Heart left ventricle (tissue), 16 donors: ENCODE results near the gene PTPRCAP. TPM values are rescaled to one million over a fixed set of nuclear protein-coding genes. Genes with fewer than 3 reads are reported as not detected.

Experiments
- ATAC-seq, 4 donors: fragments of 200-7000 bp; cut with Tn5 transposase; one replicate each; pipeline ENCODE4 v1.9.1; 2020 to 2022; ENCODE audit warnings: moderate library complexity in 4 of 4, mild to moderate bottlenecking in 3 of 4, moderate number of reproducible peaks in 1 of 4
- DNase-seq, 5 donors: peaks; one replicate each; pipeline ENCODE4 v3.0.0-alpha.2; 2020
- H3K27ac ChIP-seq, 12 donors: fragments of 200-600 bp; sonication (generic) in 4 of 12; one replicate each; pipeline versions ENCODE4 v1.5.0 to v1.8.0; 2016 to 2022; ENCODE audit warnings: mild to moderate bottlenecking in 2 of 12
- H3K27me3 ChIP-seq, 9 donors: fragments of 200-600 bp; sonication (generic) in 2 of 9; one replicate each; pipeline versions ENCODE4 v1.5.1 to v1.8.0; 2016 to 2022; ENCODE audit warnings: mild to moderate bottlenecking in 3 of 9
- H3K36me3 ChIP-seq, 9 donors: fragments of 200-600 bp; sonication (generic) in 2 of 9; one replicate each; pipeline versions ENCODE4 v1.5.0 to v1.8.0; 2018 to 2022; ENCODE audit warnings: mild to moderate bottlenecking in 2 of 9
- H3K4me1 ChIP-seq, 12 donors: fragments of 200-600 bp; sonication (generic) in 4 of 12; one replicate each; pipeline versions ENCODE4 v1.5.0 to v1.8.0; 2016 to 2022; ENCODE audit warnings: mild to moderate bottlenecking in 3 of 12
- H3K4me3 ChIP-seq, 12 donors: fragments of 200-600 bp; sonication (generic) in 4 of 12; one replicate each; pipeline versions ENCODE4 v1.5.0 to v1.8.0; 2017 to 2022; ENCODE audit warnings: mild to moderate bottlenecking in 9 of 12, moderate library complexity in 4 of 12
- H3K9me3 ChIP-seq, 12 donors: fragments of 200-600 bp; sonication (generic) in 4 of 12; one replicate each; pipeline versions ENCODE4 v1.5.0 to v1.8.0; 2016 to 2022; ENCODE audit warnings: mild to moderate bottlenecking in 1 of 12
- CTCF ChIP-seq, 12 donors: fragments of 200-600 bp; sonication (generic) in 4 of 12; IDR thresholded peaks; one replicate each; pipeline versions ENCODE4 v1.5.0 to v1.8.0; 2018 to 2022; ENCODE audit warnings: antibody characterized with exemption in 12 of 12, mild to moderate bottlenecking in 5 of 12
- POLR2A ChIP-seq, 2 donors: fragments of 450-650 bp; IDR thresholded peaks; one replicate each; pipeline ENCODE4 v1.6.1; 2017; ENCODE audit warnings: antibody characterized with exemption in 2 of 2, mild to moderate bottlenecking in 2 of 2, moderate library complexity in 2 of 2
- WGBS, 4 donors: extraction: QIAGEN DNeasy Blood & Tissue Kit in 2 of 4; methylation state at CpG; one replicate each; pipeline versions ENCODE4 v1.1.5 to v1.1.7; 2013 to 2018; 5-methylcytosine and 5-hydroxymethylcytosine counted together
- intact Hi-C, 10 donors: fragments of 100-400 bp; cut with DNase I; formaldehyde crosslinking; loops; one replicate each; pipeline versions ENCODE4 v1.11.1 to v1.14.2; 2022
- polyA plus RNA-seq, 2 donors: library from polyadenylated mRNA; stranded (reverse); fragments of 200-250 nt; gene quantifications; one replicate each; pipeline ENCODE4 v1.2.3, GENCODE V29; 2013
- total RNA-seq, 9 donors: library from RNA; depleted of rRNA in 2 of 9; stranded (reverse); fragments of >200 nt in 2 of 9; fragmentation: NEBNext Ultra II Directional in 3 of 9; extraction: Animal tissue kit (Norgen Biotek cat#: 25700) in 3 of 9; gene quantifications; one replicate each; pipeline versions ENCODE4 v1.1.0 to v1.2.4, GENCODE V29; 2016 to 2023
- donor health status: ischemic (EF 13 %, LVEDD 7.1; RV severe dilation, severe dysfunction).
- donor health status: healthy with polysubstance abuse.
- donor health status: DM: no; HTN: yes; CAD: no.
- donor health status: DM: no; HTN: no; CAD: no.
- donor health status: ischemic (EF 25% LVEDD 6.9; RV normal size, moderate dysfunction).
- donor health status: ischemic (EF 25% LVEDD 5.7; RV mildly dilated, moderate dysfunction).
- donor health status: healthy.
- donor health status: DM: yes; HTN: yes; CAD: no.
- donor health status: ischemic (EF 35%, LVEDD 5.7; RV mildly dilated, moderate dysfunction).
- donor health status: nonischemic (EF 11% LVEDD 7.7; RV severe dilation, severe dysfunction).
- donor health status: DM: yes; HTN: yes; CAD: no.
- donor health status: PGD.
- donor health status: ischemic (EF 29% LVEDD 5.4; RV normal size, mild dysfunction).
- donor health status: nonischemic (EF 23%, LVEDD 6.1; RV moderate dilation, normal function).

The PTPRCAP gene
- total and polyA plus RNA-seq, 11 donors, result 0.50 to 11.0 (median 1.3) TPM

GRCh38 chr11:67440229-67441097 lies 3.0 kb upstream of the PTPRCAP start:
- intact Hi-C loops, result no loop called here
- Histone ChIP-seq H3K4me1 (peaks cover 0 to 74% (median 24%) of the 10 kb centered on the region in 12 donors), H3K36me3 (peaks cover 0 to 52% (median 14%) of the 10 kb centered on the region in 9 donors), H3K4me3 (peak overlapping the region in 1 of 12 donors; percentile 62), H3K9me3 (no peaks in the 10 kb centered on the region), H3K27me3 (no peaks in the 10 kb centered on the region), H3K27ac (peak overlapping the region in 9 of 12 donors; percentile 3 to 90 (median 26))
- DNase-seq, result no peak
- 71 to 76% (median 75%) methylated on average over 7 to 17 of the region's 17 CpGs for WGBS, 4 donors
- peak in 1 of 4 donors; percentile 14 for ATAC-seq
- no peak for TF ChIP-seq POLR2A (IDR thresholded peaks at IDR 0.05)
- no peak for TF ChIP-seq CTCF (IDR thresholded peaks at IDR 0.05)

- TF ChIP-seq POLR2A (IDR thresholded peaks at IDR 0.05) (no peak), CTCF (IDR thresholded peaks at IDR 0.05) (peak in 3 of 12 donors; percentile 10 to 18 (median 12))
- Histone ChIP-seq H3K36me3 (peaks cover 0 to 61% (median 21%) of the 10 kb centered on the region in 9 donors), H3K4me3 (peak overlapping the region in 1 of 12 donors; percentile 62), H3K9me3 (no peaks in the 10 kb centered on the region), H3K27ac (peak overlapping the region in 10 of 12 donors; percentile 3 to 90 (median 25)), H3K4me1 (peaks cover 0 to 71% (median 24%) of the 10 kb centered on the region in 12 donors), H3K27me3 (no peaks in the 10 kb centered on the region)
- 70 to 78% (median 73%) methylated on average over 29 to 31 of the region's 31 CpGs for WGBS, 4 donors
- intact Hi-C loops, result no loop called here
- peak in 1 of 5 donors; percentile 48 for DNase-seq
- ATAC-seq, result peak in 2 of 4 donors; percentile 0 to 18
These were observed 2.1 kb upstream of the PTPRCAP start for GRCh38 chr11:67439321-67440228.

- DNase-seq (peak in 1 of 5 donors; percentile 29), ATAC-seq (no peak)
- Histone ChIP-seq H3K4me1 (peaks cover 0 to 67% (median 22%) of the 10 kb centered on the region in 12 donors), H3K9me3 (no peaks in the 10 kb centered on the region), H3K4me3 (peak overlapping the region in 4 of 12 donors; percentile 6 to 62 (median 24)), H3K36me3 (peaks cover 0 to 73% (median 32%) of the 10 kb centered on the region in 9 donors), H3K27ac (peak overlapping the region in 3 of 12 donors; percentile 42 to 90 (median 50)), H3K27me3 (no peaks in the 10 kb centered on the region)
- intact Hi-C loops, result no loop called here
- no peak for TF ChIP-seq CTCF (IDR thresholded peaks at IDR 0.05)
- no peak for TF ChIP-seq POLR2A (IDR thresholded peaks at IDR 0.05)
- 82 to 89% (median 85%) methylated on average over 27 to 41 of the region's 41 CpGs for WGBS, 4 donors
These were observed 848 bp upstream of the PTPRCAP start for GRCh38 chr11:67438158-67438902.
